Forelimb muscle (tissue), 1 donor: ENCODE measurements around the gene PIGBOS1. TPM values are rescaled to one million over a fixed set of nuclear protein-coding genes. Genes with fewer than 3 reads are reported as not detected.
"Not testable (repeated sequence)": the region's sequence is repeated elsewhere in the genome, so short reads cannot be mapped to it uniquely, and the experiment has no call there.

ENCODE experiments used
- DNase-seq: peaks from one replicate; pipeline ENCODE4 v3.0.0-alpha.2; 2013; ENCODE audit warnings: low read depth
- polyA plus RNA-seq: library from polyadenylated mRNA; unstranded; fragments of 120-200 nt; gene quantifications from one replicate; pipeline ENCODE4 v1.2.1, GENCODE V29; 2013; ENCODE audit not compliant: insufficient read length

The PIGBOS1 gene
- polyA plus RNA-seq: 10.9 TPM

- DNase-seq: peak; percentile 77
These were observed at the start of gene PIGBOS1, which contains the start of gene PIGB for GRCh38 chr15:55318588-55319494. Gene PIGBOS1 (minus strand): TSS chr15:55319123. CDS start chr15:55317792, 1,331 bp downstream. Gene PIGB (plus strand): TSS chr15:55319222. CDS start chr15:55319251, 29 bp downstream.

- DNase-seq: no peak
These were observed 48.1 kb upstream of the PIGBOS1 start for GRCh38 chr15:55366981-55367380.

GRCh38 chr15:55362641-55363040, 43.7 kb upstream of the PIGBOS1 start:
- no peak for DNase-seq

GRCh38 chr15:55361048-55361447, 42.1 kb upstream of the PIGBOS1 start:
- DNase-seq: no peak

- no peak for DNase-seq
These were observed 41.3 kb upstream of the PIGBOS1 start for GRCh38 chr15:55360256-55360655.

GRCh38 chr15:55358471-55358870, 39.5 kb upstream of the PIGBOS1 start:
- no peak for DNase-seq

- no peak for DNase-seq
These were observed 38.9 kb upstream of the PIGBOS1 start for GRCh38 chr15:55357774-55358173.

GRCh38 chr15:55356985-55357585, 38.2 kb upstream of the PIGBOS1 start:
- no peak for DNase-seq

- no peak for DNase-seq
These were observed 34.1 kb upstream of the PIGBOS1 start for GRCh38 chr15:55353025-55353424.

- no peak for DNase-seq
These were observed 30.4 kb upstream of the PIGBOS1 start for GRCh38 chr15:55349282-55349681.

- DNase-seq: no peak
These were observed 29.4 kb upstream of the PIGBOS1 start for GRCh38 chr15:55348281-55348778.

GRCh38 chr15:55344206-55344605, 25.3 kb upstream of the PIGBOS1 start:
- no peak for DNase-seq

GRCh38 chr15:55343168-55343567, 24.2 kb upstream of the PIGBOS1 start:
- DNase-seq: no peak

- DNase-seq: no peak
These were observed 18.2 kb upstream of the PIGBOS1 start for GRCh38 chr15:55337160-55337559.

GRCh38 chr15:55334997-55335396, 16.1 kb upstream of the PIGBOS1 start:
- no peak for DNase-seq

GRCh38 chr15:55334371-55334770, 15.4 kb upstream of the PIGBOS1 start:
- DNase-seq: no peak

GRCh38 chr15:55327387-55327786, 8.5 kb upstream of the PIGBOS1 start:
- no peak for DNase-seq

GRCh38 chr15:55322467-55322866, 3.5 kb upstream of the PIGBOS1 start:
- no peak for DNase-seq

GRCh38 chr15:55320963-55321362, 2.0 kb upstream of the PIGBOS1 start:
- DNase-seq: no peak

- DNase-seq: no peak
These were observed 1.3 kb upstream of the PIGBOS1 start for GRCh38 chr15:55320238-55320550.

- DNase-seq: no peak
These were observed 764 bp upstream of the PIGBOS1 start for GRCh38 chr15:55319537-55320237.

GRCh38 chr15:55302801-55303200, 16.1 kb downstream of the PIGBOS1 start:
- not testable (repeated sequence) for DNase-seq
